ENCODE measurements around the gene HIVEP3.

HIVEP3 gene

GRCh38 chr1:41779360-41779759 lies 139.4 kb downstream of the HIVEP3 start:
- DNase-seq = no peak

DNA sequence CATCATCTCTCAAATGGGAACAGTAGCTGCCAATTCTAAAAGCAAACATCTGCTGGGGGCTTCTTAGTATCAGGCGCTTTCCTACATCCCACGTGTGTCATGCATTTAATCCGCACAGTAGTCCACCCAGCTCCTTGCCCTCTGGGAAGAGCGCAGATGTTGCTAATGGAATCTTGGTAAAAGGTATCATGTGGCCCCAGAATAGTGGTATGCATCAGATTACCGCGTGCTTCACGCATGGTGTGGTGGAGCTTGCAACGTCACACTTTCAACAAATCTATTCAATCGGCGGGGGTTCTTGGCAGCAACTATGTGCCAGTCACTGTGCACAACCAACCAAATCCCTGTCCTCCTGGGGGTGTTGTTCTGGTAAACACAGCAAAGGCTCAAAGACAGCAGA lies 141.0 kb downstream of the HIVEP3 start:
- DNase-seq = no peak

DNA sequence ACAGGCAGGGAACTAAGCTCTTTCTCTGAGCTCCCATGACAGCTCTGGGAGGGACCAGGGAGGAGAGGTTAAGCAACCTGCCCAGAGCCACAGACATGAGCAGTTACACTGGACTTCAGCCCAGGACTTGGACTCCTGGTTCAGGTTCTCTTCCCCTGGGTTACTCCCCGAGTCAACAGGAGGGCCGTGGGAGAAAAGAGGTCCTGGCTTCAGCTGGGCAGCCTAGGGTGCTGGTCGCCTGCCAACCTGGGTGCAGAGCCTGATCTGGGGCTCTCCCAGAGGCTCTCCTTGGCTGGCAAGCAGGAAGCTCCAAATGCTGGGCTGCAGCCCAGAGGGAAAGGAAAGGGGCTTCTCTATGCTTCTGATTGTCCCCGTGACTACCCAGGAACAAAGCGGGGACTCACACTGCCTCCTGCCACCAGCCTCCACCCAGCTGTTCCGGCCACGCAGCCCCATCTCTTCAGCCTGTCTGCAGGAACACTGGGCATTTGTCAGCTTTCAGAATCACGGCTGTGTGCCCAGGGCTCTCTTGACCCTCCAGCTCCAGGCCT lies 141.8 kb downstream of the HIVEP3 start:
- DNase-seq = peak; percentile 10 to 12

GRCh38 chr1:41775956-41776585 lies 142.7 kb downstream of the HIVEP3 start:
- no peak for DNase-seq

DNA sequence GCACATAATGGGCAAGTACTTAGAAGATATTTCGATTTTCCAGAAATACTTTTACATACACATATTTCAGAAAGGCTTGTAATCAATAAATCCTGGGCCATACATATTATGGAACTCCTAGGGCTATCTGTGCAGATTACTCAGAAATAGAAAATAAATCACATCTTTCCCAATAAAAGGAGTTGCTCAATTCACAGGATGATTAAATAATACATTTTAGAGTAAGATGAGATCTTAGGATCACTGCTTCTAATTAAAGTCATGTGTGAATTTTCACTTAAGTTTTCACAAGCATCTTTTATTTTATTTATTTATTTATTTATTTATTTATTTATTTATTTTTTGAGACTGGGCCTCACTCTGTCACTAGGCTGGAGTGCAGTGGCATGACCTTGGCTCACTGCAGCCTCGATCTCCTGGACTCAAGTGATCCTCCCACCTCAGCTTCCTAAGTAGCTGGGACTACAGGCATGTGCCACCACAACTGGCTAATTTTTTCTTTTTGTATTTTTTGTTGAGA lies 144.2 kb downstream of the HIVEP3 start:
- DNase-seq = no peak

GRCh38 chr1:41773842-41774241 lies 144.9 kb downstream of the HIVEP3 start:
- DNase-seq = no peak

- no peak for DNase-seq
These were observed 145.6 kb downstream of the HIVEP3 start for GRCh38 chr1:41773144-41773591.

DNA sequence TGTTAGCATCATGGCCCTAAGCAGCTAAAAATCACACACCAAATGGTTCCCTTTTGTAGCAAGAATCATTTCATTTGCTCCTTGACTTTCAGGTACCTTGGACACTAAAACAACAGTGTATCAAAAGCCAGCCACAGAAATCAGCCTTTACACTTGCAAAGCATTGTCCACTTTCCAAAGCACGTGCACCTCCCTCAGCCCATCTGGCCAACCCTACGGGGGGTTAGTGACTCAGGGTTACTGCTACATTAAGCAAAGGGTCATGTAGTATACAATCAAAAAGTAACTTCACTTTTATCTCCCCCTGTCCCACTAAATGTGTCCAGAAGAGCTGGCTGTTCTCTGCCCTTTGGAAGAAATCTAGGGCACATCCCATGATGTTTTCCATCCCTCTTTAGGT lies 149.7 kb downstream of the HIVEP3 start:
- DNase-seq = no peak

DNA sequence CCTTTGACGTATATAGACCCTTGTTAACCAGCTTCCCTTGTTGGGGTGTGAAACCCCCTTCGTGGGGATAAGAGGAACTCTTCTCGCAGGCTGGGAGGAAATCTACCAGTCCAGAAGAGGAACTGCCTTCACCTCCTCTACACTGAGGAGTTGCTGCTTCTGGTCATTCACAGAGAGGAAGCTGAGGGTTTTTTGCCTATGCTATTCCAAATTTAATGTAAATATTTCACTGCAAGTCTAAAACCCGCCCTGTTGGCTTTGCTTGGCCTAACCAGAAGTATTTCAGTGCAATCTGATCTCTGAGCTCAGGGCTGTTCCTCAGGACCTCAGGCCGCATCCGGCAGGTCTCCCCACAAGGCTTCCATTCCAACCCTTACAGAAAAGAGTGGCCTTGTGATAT lies 150.1 kb downstream of the HIVEP3 start:
- DNase-seq = peak; percentile 92 to 94

DNA sequence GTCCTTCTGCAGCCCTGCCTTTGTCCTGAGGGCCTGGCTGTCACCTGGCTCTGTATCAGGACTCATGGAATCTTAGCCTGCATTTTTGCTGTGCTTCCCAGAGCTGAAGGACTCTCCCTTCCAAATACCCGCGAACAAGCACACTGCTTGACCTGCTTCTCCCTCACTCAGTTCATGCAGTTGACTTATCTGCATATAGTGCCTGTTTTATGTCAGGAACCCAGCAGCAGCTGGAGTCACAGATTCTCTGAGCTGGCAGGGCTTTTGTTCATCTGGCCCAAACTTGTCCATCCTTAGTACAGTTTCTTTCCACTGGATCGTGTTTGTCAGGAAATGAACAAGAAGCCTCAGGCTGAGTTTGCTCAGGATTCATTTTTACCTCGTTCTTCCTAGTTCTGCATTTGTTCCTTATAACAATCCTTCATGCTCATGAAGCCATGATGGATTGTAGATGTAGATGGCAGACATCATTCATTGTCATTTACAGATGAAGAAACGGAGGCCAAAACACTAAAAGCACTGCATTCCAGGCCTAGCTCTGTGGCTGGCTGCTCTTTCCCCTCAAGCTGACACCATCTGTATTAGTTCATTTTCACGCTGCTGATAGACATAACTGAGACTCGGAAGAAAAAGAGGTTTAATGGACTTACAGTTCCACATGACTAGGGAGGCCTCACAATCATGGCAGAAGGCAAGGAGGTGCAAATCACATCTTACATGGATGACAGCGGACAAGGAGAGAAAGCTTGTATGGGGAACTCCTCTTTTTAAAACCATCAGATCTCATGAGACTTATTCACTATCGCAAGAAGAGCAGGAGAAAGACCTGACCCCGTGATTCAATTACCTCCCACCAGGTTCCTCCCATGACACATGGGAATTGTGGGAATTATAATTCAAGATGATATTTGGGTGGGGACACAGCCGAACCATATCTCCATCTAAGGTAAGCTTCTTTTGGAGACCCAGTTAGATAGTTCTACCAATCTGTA lies 150.9 kb downstream of the HIVEP3 start:
- DNase-seq = no peak

DNA sequence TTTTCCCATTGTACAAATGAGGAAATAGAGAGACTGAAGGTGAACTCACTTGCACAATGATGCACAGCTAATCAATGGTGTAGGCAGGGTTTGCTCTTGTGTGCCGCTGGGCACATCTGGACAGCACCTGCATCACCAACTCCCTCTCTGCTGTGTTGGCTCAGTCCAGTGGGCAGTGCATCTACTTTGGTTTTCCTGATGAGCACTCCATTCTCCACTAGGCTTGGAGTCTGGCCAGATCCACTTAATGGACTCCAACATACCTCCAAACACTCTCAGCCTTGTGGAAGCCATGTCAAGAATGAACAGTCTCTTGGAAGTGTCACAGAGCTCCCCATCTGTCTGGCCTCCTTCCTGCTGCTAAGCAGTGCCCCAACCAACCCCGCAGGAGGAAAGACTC lies 152.2 kb downstream of the HIVEP3 start:
- no peak for DNase-seq

DNA sequence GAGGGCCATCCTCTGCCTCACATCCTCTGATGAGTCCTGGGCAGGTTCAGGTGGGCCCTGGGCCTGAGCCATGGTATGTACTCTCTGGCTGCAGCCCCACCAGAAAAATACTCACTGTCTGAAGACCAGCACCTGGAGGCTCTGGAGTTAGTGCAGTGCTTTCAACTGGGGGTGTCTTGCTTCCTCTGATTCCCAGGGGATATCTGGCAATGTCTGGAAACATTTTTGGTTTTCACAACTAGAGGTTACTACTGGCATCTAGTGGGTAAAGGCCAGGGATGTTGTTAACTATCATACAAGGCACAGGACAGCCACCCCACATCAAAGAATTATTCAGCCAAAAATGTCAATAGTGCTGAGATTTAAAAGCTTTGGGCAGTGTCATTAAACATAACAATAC lies 152.7 kb downstream of the HIVEP3 start:
- DNase-seq = no peak

- DNase-seq = peak; percentile 46 to 48
These were observed 153.6 kb downstream of the HIVEP3 start for GRCh38 chr1:41765152-41765551.

DNA sequence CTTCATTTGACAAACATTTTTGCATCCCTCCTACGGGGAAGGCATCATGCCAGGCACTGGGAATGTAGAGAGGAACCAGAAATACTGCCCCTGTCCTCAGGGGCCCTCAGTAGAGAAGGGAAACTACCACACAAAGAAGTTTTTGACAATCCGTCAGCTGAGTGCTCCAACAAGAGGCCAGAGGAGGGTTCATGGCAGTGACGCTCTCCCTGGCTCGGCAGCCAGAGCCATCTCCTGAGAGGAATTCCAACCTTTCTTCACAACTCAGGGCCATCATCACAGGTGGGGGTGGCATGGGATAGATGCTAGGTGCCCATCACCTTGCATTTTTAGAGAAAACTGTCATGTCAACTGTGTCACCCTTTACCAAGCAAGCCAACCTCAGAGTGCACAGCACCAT lies 154.1 kb downstream of the HIVEP3 start:
- no peak for DNase-seq

DNA sequence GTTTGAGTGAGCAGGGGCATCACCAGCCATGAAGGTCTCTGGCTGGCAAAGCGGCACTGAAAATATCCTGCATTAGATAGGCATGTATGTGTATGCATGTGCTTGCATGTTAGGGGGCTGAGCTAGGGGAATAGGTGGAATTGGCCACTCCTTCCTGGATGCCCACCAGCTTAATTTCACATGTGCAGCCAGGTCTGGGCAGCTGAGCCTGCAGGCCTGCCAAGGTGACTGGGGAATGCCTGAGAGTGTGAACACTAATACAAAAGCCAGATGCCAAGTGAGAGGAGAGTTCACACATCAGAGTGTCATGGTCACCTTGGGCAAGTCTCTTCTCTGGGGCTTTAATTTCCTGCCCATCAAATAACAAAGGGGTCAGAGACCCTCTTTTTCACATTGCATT lies 155.9 kb downstream of the HIVEP3 start:
- no peak for DNase-seq

DNA sequence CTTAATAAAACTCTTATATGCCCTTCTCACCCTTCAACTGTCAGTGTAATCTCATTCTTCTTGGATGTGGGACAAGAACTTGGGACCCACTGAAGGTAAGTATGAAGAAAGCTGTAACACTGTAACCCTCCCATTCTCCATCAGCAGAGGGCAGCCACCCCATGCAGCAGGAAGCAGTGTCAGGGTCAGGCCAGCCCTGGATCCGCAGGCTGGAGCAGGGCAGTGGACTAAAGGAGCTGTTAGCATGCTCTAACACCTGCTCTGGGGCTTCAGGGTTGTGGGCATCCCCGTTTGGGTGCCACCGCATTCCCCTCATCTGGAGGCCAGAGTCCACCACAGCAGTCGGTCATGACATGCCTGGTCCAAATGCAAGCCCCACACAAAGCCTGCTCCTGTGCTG lies 156.5 kb downstream of the HIVEP3 start:
- no peak for DNase-seq

DNA sequence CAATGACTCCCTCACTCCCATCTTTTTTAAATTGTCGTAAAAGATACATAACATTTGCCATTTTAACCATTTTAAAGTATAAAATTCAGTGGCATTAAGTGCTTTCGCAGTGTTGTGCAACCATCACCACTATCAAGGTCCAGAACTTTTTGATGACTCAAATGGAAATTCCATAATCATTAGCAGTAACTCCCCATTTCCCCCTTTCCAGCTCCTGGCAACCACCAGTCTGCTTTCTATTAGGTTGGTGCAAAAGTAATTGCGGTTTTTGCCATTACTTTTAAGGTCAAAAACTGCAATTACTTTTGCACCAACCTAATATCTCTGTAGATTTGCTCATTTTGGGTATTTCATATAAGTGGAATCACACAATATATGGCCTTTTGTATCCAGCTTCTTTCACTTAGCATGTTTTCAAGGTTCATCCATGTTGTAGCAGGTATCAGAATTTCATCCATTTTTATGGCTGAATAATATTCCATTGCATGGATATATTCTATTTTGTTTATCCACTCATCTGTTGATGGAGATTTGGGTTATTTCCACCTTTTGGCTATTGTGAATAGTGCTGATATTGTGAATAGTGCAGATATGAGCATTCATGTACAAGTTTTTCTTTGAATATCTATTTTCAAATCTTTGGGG lies 159.7 kb downstream of the HIVEP3 start:
- no peak for DNase-seq

DNA sequence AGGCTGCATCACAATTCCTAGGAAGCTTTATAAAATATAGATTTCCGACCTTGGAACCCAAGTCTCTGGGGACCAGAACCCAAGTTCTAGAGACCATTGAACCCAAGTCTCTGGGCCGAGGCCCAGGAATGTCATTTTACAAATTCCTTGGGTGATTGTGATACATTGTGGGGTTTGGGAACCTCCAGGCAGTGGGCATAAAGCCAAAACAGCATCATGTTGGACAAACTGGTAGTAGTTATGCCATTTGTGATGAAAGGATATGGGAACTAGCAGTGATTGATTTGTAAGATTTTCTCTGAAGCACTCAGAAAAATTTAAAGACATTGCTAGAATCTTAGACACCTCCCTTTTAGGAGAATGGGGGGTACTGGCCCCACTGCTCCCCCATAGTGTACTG lies 160.2 kb downstream of the HIVEP3 start:
- DNase-seq = no peak

GRCh38 chr1:41754540-41754939 lies 164.2 kb downstream of the HIVEP3 start:
- no peak for DNase-seq

GRCh38 chr1:41752514-41753170 lies 166.1 kb downstream of the HIVEP3 start:
- no peak for DNase-seq

- peak; percentile 67 to 80 for DNase-seq
These were observed 166.8 kb downstream of the HIVEP3 start for GRCh38 chr1:41751804-41752513.
